Activated naive CD4-positive, alpha-beta T cell treated with anti-CD3 and anti-CD28 coated beads for 36 hours (primary cell): ENCODE data around the gene RAI14. TPM values are rescaled to one million over a fixed set of nuclear protein-coding genes. Genes with fewer than 3 reads are reported as not detected.

Source experiments
- CTCF ChIA-PET: fragments of 350-600 bp; sonication (Branson Sonifier 250); formaldehyde crosslinking; loops from one replicate; lab custom pipeline; 2021; ENCODE audit warnings: antibody characterized with exemption; lab: Charles Lee
- DNase-seq: peaks from one replicate; pipeline ENCODE4 v3.0.0-alpha.2; 2020
- H3K27ac Mint-ChIP-seq: one replicate; pipeline ENCODE4 v1.8.0; 2021; ENCODE audit warnings: mild to moderate bottlenecking, mixed read lengths
- H3K27me3 Mint-ChIP-seq: one replicate; pipeline ENCODE4 v1.8.0; 2021; ENCODE audit warnings: low read depth, mixed read lengths
- H3K36me3 Mint-ChIP-seq: one replicate; pipeline ENCODE4 v1.8.0; 2021; ENCODE audit warnings: low read depth, mixed read lengths
- H3K4me1 Mint-ChIP-seq: one replicate; pipeline ENCODE4 v1.8.0; 2021; ENCODE audit warnings: low read depth, mixed read lengths
- H3K4me3 Mint-ChIP-seq: one replicate; pipeline ENCODE4 v1.8.0; 2021; ENCODE audit warnings: mild to moderate bottlenecking, moderate library complexity, mixed read lengths
- H3K9me3 Mint-ChIP-seq: one replicate; pipeline ENCODE4 v1.8.0; 2021; ENCODE audit warnings: mixed read lengths
- intact Hi-C: fragments of 100-400 bp; cut with micrococcal nuclease; formaldehyde crosslinking; loops from one replicate; pipeline ENCODE4 v1.15.1; 2023
- total RNA-seq, 2 experiments: library from RNA; stranded (reverse); gene quantifications; one replicate each; pipeline ENCODE4 v1.2.3, GENCODE V29; 2021

RAI14 gene
- total RNA-seq, 2 experiments from 2014 or later, result 5.8 to 6.7 TPM

GRCh38 chr5:34869256-34869655 lies 213.1 kb downstream of the RAI14 start:
- H3K27me3 Mint-ChIP-seq, result peaks cover 2% of the 10 kb centered on the region
- H3K9me3 Mint-ChIP-seq, result no peaks in the 10 kb centered on the region
- no peaks in the 10 kb centered on the region for H3K36me3 Mint-ChIP-seq
- intact Hi-C loops, result no loop called here
- H3K4me1 Mint-ChIP-seq, result no peaks in the 10 kb centered on the region
- no peak for DNase-seq
- no peak overlapping the region for H3K4me3 Mint-ChIP-seq
- no peak overlapping the region for H3K27ac Mint-ChIP-seq
- CTCF ChIA-PET, result no interaction called here

- H3K9me3 Mint-ChIP-seq, result peaks cover under 1% of the 10 kb centered on the region
- no peak overlapping the region for H3K4me3 Mint-ChIP-seq
- peaks cover 2% of the 10 kb centered on the region for H3K27me3 Mint-ChIP-seq
- intact Hi-C loops, result no loop called here
- no peak for DNase-seq
- H3K36me3 Mint-ChIP-seq, result no peaks in the 10 kb centered on the region
- no peaks in the 10 kb centered on the region for H3K4me1 Mint-ChIP-seq
- H3K27ac Mint-ChIP-seq, result no peak overlapping the region
- CTCF ChIA-PET, result no interaction called here
These were observed 214.3 kb downstream of the RAI14 start for GRCh38 chr5:34870382-34870781.

- CTCF ChIA-PET, result no interaction called here
These were observed 220.1 kb downstream of the RAI14 start for GRCh38 chr5:34876275-34876674.

GRCh38 chr5:34881246-34881645 lies 225.1 kb downstream of the RAI14 start:
- Mint-ChIP-seq H3K4me1 (no peaks in the 10 kb centered on the region), H3K27me3 (peaks cover 4% of the 10 kb centered on the region), H3K4me3 (no peak overlapping the region), H3K36me3 (no peaks in the 10 kb centered on the region), H3K9me3 (peaks cover under 1% of the 10 kb centered on the region), H3K27ac (no peak overlapping the region)
- CTCF ChIA-PET, result interaction anchor here (0.6 to 1.2 kb wide), 3 partner anchors 16 to 358 kb away, joined by 3 to 5 read pairs (median 4); no protein-coding TSS in a partner anchor
- DNase-seq, result no peak
- intact Hi-C loops, result no loop called here

More at GRCh38 chr5:34876275-34876674, 220.1 kb downstream of the RAI14 start:
- Mint-ChIP-seq H3K4me3 (no peak overlapping the region), H3K27me3 (peaks cover 4% of the 10 kb centered on the region), H3K9me3 (peaks cover 8% of the 10 kb centered on the region), H3K27ac (no peak overlapping the region), H3K4me1 (no peaks in the 10 kb centered on the region), H3K36me3 (no peaks in the 10 kb centered on the region)
- DNase-seq, result no peak
- intact Hi-C loops, result no loop called here

Other genes with a start within 250 kb of the RAI14 start
- under 1 TPM; 0.42 to 0.43 TPM for gene TTC23L, start 182.8 kb downstream of the RAI14 start, total RNA-seq